Testis (tissue), 3 donors: ENCODE data around the gene DSC3. TPM values are rescaled to one million over a fixed set of nuclear protein-coding genes. Genes with fewer than 3 reads are reported as not detected.

ENCODE experiments used
- DNase-seq: peaks from one replicate; pipeline ENCODE4 v3.0.0-alpha.2; 2019
- H3K27ac ChIP-seq, 2 donors: fragments of 200-600 bp; sonication (generic); one replicate each; pipeline ENCODE4 v1.5.1; 2019
- H3K27me3 ChIP-seq: fragments of 200-600 bp; sonication (generic); one replicate; pipeline ENCODE4 v1.5.1; 2019
- H3K36me3 ChIP-seq: fragments of 200-600 bp; sonication (generic); one replicate; pipeline ENCODE4 v1.5.1; 2017; ENCODE audit warnings: low read depth; ENCODE audit errors: missing control alignments
- H3K4me1 ChIP-seq: fragments of 200-600 bp; sonication (generic); one replicate; pipeline ENCODE4 v1.5.1; 2019
- H3K4me3 ChIP-seq, 2 donors: fragments of 200-600 bp; sonication (generic); one replicate each; pipeline ENCODE4 v1.5.1; 2017 to 2019
- H3K9me3 ChIP-seq: fragments of 200-600 bp; sonication (generic); one replicate; pipeline ENCODE4 v1.5.1; 2017
- CTCF ChIP-seq, 3 experiments: fragments of 450-650 bp in 2 of 3; fragments of 200-600 bp in 1 of 3; sonication (generic) in 1 of 3; IDR thresholded peaks; one replicate each; pipeline ENCODE4 v1.5.1; 2016 to 2019; ENCODE audit warnings: antibody characterized with exemption in 3 of 3, mild to moderate bottlenecking in 2 of 3, moderate library complexity in 1 of 3
- POLR2A ChIP-seq: fragments of 450-650 bp; IDR thresholded peaks from one replicate; pipeline ENCODE4 v1.6.1; 2017; ENCODE audit warnings: antibody characterized with exemption, mild to moderate bottlenecking, moderate library complexity
- WGBS, 2 donors: methylation state at CpG; one replicate each; pipeline ENCODE4 v1.1.5; 2018; 5-methylcytosine and 5-hydroxymethylcytosine counted together
- intact Hi-C: fragments of 100-400 bp; cut with DNase I; formaldehyde crosslinking; loops from one replicate; pipeline ENCODE4 v1.15.1; 2023; ENCODE audit warnings: low total_unique reads
- polyA plus RNA-seq: library from polyadenylated mRNA; stranded (reverse); fragments of 350-450 nt; fragmentation: Illumina TruSeq; extraction: RNeasy Lipid Tissue Mini Kit (QIAGEN cat#74804); gene quantifications from one replicate; pipeline ENCODE4 v1.2.3, GENCODE V29; 2014; ENCODE audit warnings: low read depth, low replicate concordance; ENCODE audit not compliant: insufficient read depth
- total RNA-seq, 2 donors: library from RNA; depleted of rRNA; stranded (reverse); fragments of >200 nt; gene quantifications; one replicate each; pipeline ENCODE4 v1.2.3, GENCODE V29; 2016

The DSC3 gene
- total and polyA plus RNA-seq, 3 donors from 2014 or later: 0.19 to 2.0 (median 0.24) TPM

GRCh38 chr18:31050635-31051034, 8.1 kb upstream of the DSC3 start:
- Histone ChIP-seq H3K27ac (no peak overlapping the region), H3K9me3 (no peaks in the 10 kb centered on the region), H3K27me3 (no peaks in the 10 kb centered on the region), H3K36me3 (no peaks in the 10 kb centered on the region), H3K4me3 (no peak overlapping the region), H3K4me1 (no peaks in the 10 kb centered on the region)
- WGBS, 2 donors: 88 to 90% methylated on average over 3 of the region's 3 CpGs
- no peak for DNase-seq
- TF ChIP-seq CTCF (IDR thresholded peaks at IDR 0.05) (no peak), POLR2A (no peak)
- intact Hi-C loops: no loop called here

- H3K27me3 ChIP-seq: no peaks in the 10 kb centered on the region
- TF ChIP-seq CTCF (IDR thresholded peaks at IDR 0.05) (no peak), POLR2A (no peak)
- intact Hi-C loops: no loop called here
- no peak overlapping the region for H3K27ac ChIP-seq
- H3K4me1 ChIP-seq: no peaks in the 10 kb centered on the region
- no peaks in the 10 kb centered on the region for H3K9me3 ChIP-seq
- DNase-seq: peak; percentile 54
- no peak overlapping the region for H3K4me3 ChIP-seq
- 49 to 51% methylated on average over 4 of the region's 4 CpGs for WGBS, 2 donors
- no peaks in the 10 kb centered on the region for H3K36me3 ChIP-seq
Measured at GRCh38 chr18:31049189-31049588, 6.6 kb upstream of the DSC3 start.

- H3K36me3 ChIP-seq: no peaks in the 10 kb centered on the region
- DNase-seq: no peak
- TF ChIP-seq CTCF (IDR thresholded peaks at IDR 0.05) (no peak), POLR2A (no peak)
- no peaks in the 10 kb centered on the region for H3K4me1 ChIP-seq
- H3K27ac ChIP-seq: no peak overlapping the region
- intact Hi-C loops: no loop called here
- 53 to 66% methylated on average over 2 of the region's 2 CpGs for WGBS, 2 donors
- H3K27me3 ChIP-seq: no peaks in the 10 kb centered on the region
- no peak overlapping the region for H3K4me3 ChIP-seq
- H3K9me3 ChIP-seq: no peaks in the 10 kb centered on the region
Measured at GRCh38 chr18:31048216-31048615, 5.7 kb upstream of the DSC3 start.

GRCh38 chr18:31046916-31047315, 4.4 kb upstream of the DSC3 start:
- intact Hi-C loops: no loop called here
- Histone ChIP-seq H3K27ac (no peak overlapping the region), H3K4me3 (no peak overlapping the region), H3K4me1 (no peaks in the 10 kb centered on the region), H3K27me3 (no peaks in the 10 kb centered on the region), H3K36me3 (no peaks in the 10 kb centered on the region), H3K9me3 (no peaks in the 10 kb centered on the region)
- no peak for TF ChIP-seq POLR2A
- DNase-seq: no peak

DNA sequence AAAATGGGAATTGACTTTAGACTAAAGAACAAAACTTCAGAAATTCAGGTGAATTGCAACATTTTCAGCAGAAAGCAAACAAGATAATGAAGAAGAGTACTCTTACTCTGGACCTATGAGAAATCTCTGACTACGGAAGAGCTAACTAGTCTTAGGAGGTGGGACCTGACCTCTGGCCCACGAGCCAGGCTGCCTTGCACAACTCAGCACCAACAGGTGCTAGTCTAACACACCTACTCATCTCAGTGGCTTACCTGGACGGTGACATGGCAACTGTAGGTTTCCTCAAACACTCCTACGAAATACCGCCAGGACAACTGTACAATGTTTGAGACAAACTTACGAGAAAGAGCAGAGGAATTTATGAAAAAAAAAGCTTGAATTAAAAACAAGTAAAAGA, 3.1 kb upstream of the DSC3 start:
- no peaks in the 10 kb centered on the region for H3K27me3 ChIP-seq
- no peak for DNase-seq
- no peak overlapping the region for H3K27ac ChIP-seq
- intact Hi-C loops: no loop called here
- H3K9me3 ChIP-seq: no peaks in the 10 kb centered on the region
- no peaks in the 10 kb centered on the region for H3K4me1 ChIP-seq
- WGBS, 2 donors: 81 to 95% methylated on average over 6 of the region's 6 CpGs
- no peaks in the 10 kb centered on the region for H3K36me3 ChIP-seq
- no peak overlapping the region for H3K4me3 ChIP-seq
- TF ChIP-seq CTCF (IDR thresholded peaks at IDR 0.05) (no peak), POLR2A (no peak)
